ENCODE results near the gene HOXA7. TPM values are rescaled to one million over a fixed set of nuclear protein-coding genes. Genes with fewer than 3 reads are reported as not detected.

The HOXA7 gene
- total and polyA plus RNA-seq, 12 donors = 0.04 TPM; not detected in 11

GRCh38 chr7:27128776-27129728, 27.4 kb downstream of the HOXA7 start:
- no peak for ATAC-seq
- intact Hi-C loops (cut with DNase I) = no loop called here
- Histone ChIP-seq H3K4me1 (peaks cover 0 to 11% (median 0%) of the 10 kb centered on the region in 9 donors), H3K36me3 (no peaks in the 10 kb centered on the region), H3K27me3 (peaks cover 42 to 100% (median 99%) of the 10 kb centered on the region in 7 donors), H3K27ac (peak overlapping the region in 1 of 10 donors; percentile 88), H3K9me3 (no peaks in the 10 kb centered on the region), H3K4me3 (peak overlapping the region in 4 of 10 donors; percentile 39 to 58 (median 51))
- no peak for TF ChIP-seq CTCF (IDR thresholded peaks at IDR 0.05)
- 22 to 23% methylated on average over 28 of the region's 28 CpGs for WGBS, 2 donors
- no peak for DNase-seq

DNA sequence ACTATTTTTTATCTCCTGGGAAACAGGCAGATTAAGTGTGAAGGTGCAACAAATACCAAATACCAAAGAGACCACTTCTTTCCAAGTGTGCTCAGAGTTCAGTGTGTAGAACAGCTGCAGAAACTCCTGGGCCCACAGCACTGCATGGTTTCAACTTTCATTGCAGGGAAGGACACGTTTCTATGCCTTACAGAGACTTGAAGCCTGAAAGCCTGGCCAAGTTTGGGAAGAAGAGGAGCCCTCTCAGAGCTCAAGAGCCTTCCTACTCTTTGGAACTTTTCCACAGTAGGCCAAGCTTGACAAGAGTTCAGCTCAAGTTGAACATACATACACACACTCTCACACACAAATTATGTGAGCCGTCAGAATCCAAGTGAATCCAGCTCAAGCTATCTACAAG, 28.4 kb downstream of the HOXA7 start:
- Histone ChIP-seq H3K27ac (no peak overlapping the region), H3K27me3 (peaks cover 51 to 100% (median 99%) of the 10 kb centered on the region in 7 donors), H3K4me3 (no peak overlapping the region), H3K4me1 (peaks cover 0 to 11% (median 0%) of the 10 kb centered on the region in 9 donors), H3K36me3 (no peaks in the 10 kb centered on the region), H3K9me3 (no peaks in the 10 kb centered on the region)
- intact Hi-C loops (cut with DNase I) = no loop called here
- DNase-seq = no peak
- no peak for ATAC-seq
- no peak for TF ChIP-seq CTCF (IDR thresholded peaks at IDR 0.05)
- 24% methylated on average over 2 of the region's 2 CpGs for WGBS, 2 donors

- intact Hi-C loops (cut with DNase I) = no loop called here
- no peak overlapping the region for H3K4me3 ChIP-seq
- ATAC-seq = no peak
- H3K9me3 ChIP-seq = no peaks in the 10 kb centered on the region
- peaks cover 0 to 11% (median 0%) of the 10 kb centered on the region in 9 donors for H3K4me1 ChIP-seq
- 13 to 29% methylated on average over 3 of the region's 3 CpGs for WGBS, 2 donors
- no peak overlapping the region for H3K27ac ChIP-seq
- no peak for TF ChIP-seq CTCF (IDR thresholded peaks at IDR 0.05)
- H3K36me3 ChIP-seq = no peaks in the 10 kb centered on the region
- peaks cover 42 to 100% (median 99%) of the 10 kb centered on the region in 7 donors for H3K27me3 ChIP-seq
- no peak for DNase-seq
Observed at GRCh38 chr7:27126596-27127327, 29.7 kb downstream of the HOXA7 start.

DNA sequence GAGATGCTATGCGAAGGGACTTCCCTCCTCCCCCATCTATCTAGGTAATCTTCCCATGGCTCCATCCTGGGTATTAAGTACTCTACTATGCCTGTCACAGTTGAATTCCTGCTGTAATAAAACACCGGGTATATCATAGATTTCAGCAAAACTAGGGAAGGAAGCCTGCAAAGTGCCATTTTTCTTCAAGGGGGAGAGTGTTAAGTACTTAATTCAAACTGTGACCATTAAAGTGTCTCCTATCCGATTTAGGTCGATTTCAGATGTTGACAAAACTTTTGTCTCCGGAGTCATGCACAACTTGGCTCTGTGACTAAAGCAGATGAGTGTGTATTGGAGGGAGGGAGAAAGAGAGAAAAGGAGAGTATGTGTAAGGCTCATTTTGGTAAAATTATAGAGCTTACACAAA, 30.5 kb downstream of the HOXA7 start:
- Histone ChIP-seq H3K4me1 (peaks cover 0 to 10% (median 0%) of the 10 kb centered on the region in 9 donors), H3K27ac (no peak overlapping the region), H3K9me3 (no peaks in the 10 kb centered on the region), H3K27me3 (peaks cover 35 to 99% (median 97%) of the 10 kb centered on the region in 7 donors), H3K4me3 (no peak overlapping the region), H3K36me3 (no peaks in the 10 kb centered on the region)
- intact Hi-C loops (cut with DNase I) = no loop called here
- DNase-seq = no peak
- no peak for TF ChIP-seq CTCF (IDR thresholded peaks at IDR 0.05)
- no peak for ATAC-seq
- 20 to 24% methylated on average over 5 of the region's 5 CpGs for WGBS, 2 donors

All from heart right ventricle (tissue), 16 donors.